Caco-2 (cell line): ENCODE data around the gene ARL14EPL. TPM values are rescaled to one million over a fixed set of nuclear protein-coding genes. Genes with fewer than 3 reads are reported as not detected.

Experiments used
- BruUV-seq: library from RNA; stranded (reverse); fragments of 400-500 nt; replicated peaks from 2 replicates; lab custom pipeline; 2021; lab: Mats Ljungman, UMichigan
- CTCF ChIA-PET: fragments of 300-600 bp; sonication (Branson Sonifier 250); formaldehyde crosslinking; loops from one replicate; lab custom pipeline; 2022; ENCODE audit warnings: antibody characterized with exemption; lab: Charles Lee
- POLR2A ChIA-PET: fragments of 300-600 bp; sonication (Branson Sonifier 250); formaldehyde crosslinking; loops from one replicate; lab custom pipeline; 2022; ENCODE audit warnings: antibody characterized with exemption; lab: Charles Lee
- DNase-seq, 2 experiments: peaks; one replicate each; pipeline versions ENCODE4 v3.0.0 to v3.0.0-alpha.2; 2020 to 2022
- H3K27me3 ChIP-seq: replicated peaks from 2 replicates; pipeline ENCODE4 v1.6.0; 2011; ENCODE audit warnings: low read length; ENCODE audit not compliant: control insufficient read depth, insufficient read depth
- H3K36me3 ChIP-seq: 2 replicates; pipeline ENCODE4 v1.5.1; 2011; ENCODE audit warnings: low read length; ENCODE audit not compliant: control insufficient read depth, insufficient read depth
- H3K4me1 ChIP-seq: fragments of 250-450 bp; sonication (Bioruptor Pico); 2 replicates; pipeline ENCODE4 v1.5.1; 2020; ENCODE audit warnings: mild to moderate bottlenecking
- H3K4me3 ChIP-seq: 2 replicates; pipeline ENCODE4 v1.5.1; 2011; ENCODE audit warnings: low read depth, mild to moderate bottlenecking, control low read depth, low read length
- H3K9me3 ChIP-seq: fragments of 250-450 bp; sonication (Bioruptor Pico); 2 replicates; pipeline ENCODE4 v1.5.1; 2020; ENCODE audit warnings: mild to moderate bottlenecking, moderate library complexity
- H3K27ac Mint-ChIP-seq: one replicate; pipeline ENCODE4 v1.8.0; 2022; ENCODE audit warnings: mixed read lengths; ENCODE audit not compliant: unreplicated experiment
- H3K27me3 Mint-ChIP-seq: one replicate; pipeline ENCODE4 v1.8.0; 2022; ENCODE audit warnings: mixed read lengths; ENCODE audit not compliant: insufficient read depth, unreplicated experiment
- H3K36me3 Mint-ChIP-seq: one replicate; pipeline ENCODE4 v1.8.0; 2022; ENCODE audit warnings: mild to moderate bottlenecking, mixed read lengths; ENCODE audit not compliant: insufficient read depth, unreplicated experiment
- H3K4me1 Mint-ChIP-seq: one replicate; pipeline ENCODE4 v1.8.0; 2022; ENCODE audit warnings: low read depth, mixed read lengths; ENCODE audit not compliant: unreplicated experiment
- H3K4me3 Mint-ChIP-seq: one replicate; pipeline ENCODE4 v1.8.0; 2022; ENCODE audit warnings: mild to moderate bottlenecking, moderate library complexity, mixed read lengths; ENCODE audit not compliant: unreplicated experiment
- H3K9me3 Mint-ChIP-seq: one replicate; pipeline ENCODE4 v1.8.0; 2022; ENCODE audit warnings: mixed read lengths; ENCODE audit not compliant: unreplicated experiment
- intact Hi-C: fragments of 100-400 bp; cut with micrococcal nuclease; formaldehyde crosslinking; loops from one replicate; pipeline ENCODE4 v1.10.0; 2022; ENCODE audit not compliant: unreplicated experiment
- total RNA-seq: library from RNA; stranded (reverse); gene quantifications from 2 replicates; pipeline ENCODE4 v1.2.3, GENCODE V29; 2022
- TF ChIP-seq, protein P1 (sequence below), 2 experiments: fragments of 200-600 bp in 1 of 2; IDR thresholded peaks; 1 replicate in 1 of 2; 2 replicates in 1 of 2; pipeline versions ENCODE4 v1.5.1 to v1.8.0; 2011 to 2022; ENCODE audit warnings: antibody characterized with exemption in 1 of 2, control low read depth in 1 of 2, inconsistent platforms in 1 of 2, low read depth in 1 of 2, low read length in 1 of 2, mild to moderate bottlenecking in 1 of 2, moderate library complexity in 1 of 2; ENCODE audit not compliant: insufficient read depth in 1 of 2, severe bottlenecking in 1 of 2, unreplicated experiment in 1 of 2

The ARL14EPL gene
- total RNA-seq, 1 experiment from 2014 or later = not detected

DNA sequence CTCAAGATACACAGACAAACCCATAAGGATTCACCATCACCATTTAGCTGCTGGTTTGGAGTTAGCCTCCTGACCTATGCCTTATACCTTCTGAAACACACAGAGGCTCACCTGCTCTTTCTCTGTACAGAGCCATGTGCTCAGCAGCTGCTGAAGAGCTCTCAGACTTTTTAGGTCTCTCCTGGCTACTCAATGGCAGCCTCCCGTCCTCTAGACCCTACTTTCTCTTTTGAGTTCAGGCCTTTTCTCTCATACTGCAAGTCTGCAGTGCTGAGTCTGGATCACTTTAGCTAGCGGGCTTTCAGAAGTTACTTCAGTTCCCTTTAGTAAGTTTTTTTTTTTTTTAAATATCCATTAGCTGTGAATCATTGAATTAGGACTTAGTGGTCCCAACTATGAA, 44.3 kb upstream of the ARL14EPL start:
- CTCF ChIA-PET = no interaction called here
- Mint-ChIP-seq H3K4me3 (no peak overlapping the region), H3K27me3 (peaks cover 18% of the 10 kb centered on the region), H3K4me1 (no peaks in the 10 kb centered on the region), H3K9me3 (no peaks in the 10 kb centered on the region), H3K27ac (no peak overlapping the region), H3K36me3 (no peaks in the 10 kb centered on the region)
- TF ChIP-seq, protein P1, sequence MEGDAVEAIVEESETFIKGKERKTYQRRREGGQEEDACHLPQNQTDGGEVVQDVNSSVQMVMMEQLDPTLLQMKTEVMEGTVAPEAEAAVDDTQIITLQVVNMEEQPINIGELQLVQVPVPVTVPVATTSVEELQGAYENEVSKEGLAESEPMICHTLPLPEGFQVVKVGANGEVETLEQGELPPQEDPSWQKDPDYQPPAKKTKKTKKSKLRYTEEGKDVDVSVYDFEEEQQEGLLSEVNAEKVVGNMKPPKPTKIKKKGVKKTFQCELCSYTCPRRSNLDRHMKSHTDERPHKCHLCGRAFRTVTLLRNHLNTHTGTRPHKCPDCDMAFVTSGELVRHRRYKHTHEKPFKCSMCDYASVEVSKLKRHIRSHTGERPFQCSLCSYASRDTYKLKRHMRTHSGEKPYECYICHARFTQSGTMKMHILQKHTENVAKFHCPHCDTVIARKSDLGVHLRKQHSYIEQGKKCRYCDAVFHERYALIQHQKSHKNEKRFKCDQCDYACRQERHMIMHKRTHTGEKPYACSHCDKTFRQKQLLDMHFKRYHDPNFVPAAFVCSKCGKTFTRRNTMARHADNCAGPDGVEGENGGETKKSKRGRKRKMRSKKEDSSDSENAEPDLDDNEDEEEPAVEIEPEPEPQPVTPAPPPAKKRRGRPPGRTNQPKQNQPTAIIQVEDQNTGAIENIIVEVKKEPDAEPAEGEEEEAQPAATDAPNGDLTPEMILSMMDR (IDR thresholded peaks at IDR 0.05; ENCODE audit: insufficient read depth in 1 of 2, low read depth in 1 of 2, low read length in 1 of 2, severe bottlenecking in 1 of 2, unreplicated experiment in 1 of 2) = no peak
- intact Hi-C loops = no loop called here
- no peak for DNase-seq
- BruUV-seq = no TSS peak
- Histone ChIP-seq H3K36me3 (no peaks in the 10 kb centered on the region), H3K4me3 (no peak overlapping the region), H3K27me3 (no peaks in the 10 kb centered on the region), H3K4me1 (no peaks in the 10 kb centered on the region), H3K9me3 (no peaks in the 10 kb centered on the region)
- POLR2A ChIA-PET = no interaction called here

DNA sequence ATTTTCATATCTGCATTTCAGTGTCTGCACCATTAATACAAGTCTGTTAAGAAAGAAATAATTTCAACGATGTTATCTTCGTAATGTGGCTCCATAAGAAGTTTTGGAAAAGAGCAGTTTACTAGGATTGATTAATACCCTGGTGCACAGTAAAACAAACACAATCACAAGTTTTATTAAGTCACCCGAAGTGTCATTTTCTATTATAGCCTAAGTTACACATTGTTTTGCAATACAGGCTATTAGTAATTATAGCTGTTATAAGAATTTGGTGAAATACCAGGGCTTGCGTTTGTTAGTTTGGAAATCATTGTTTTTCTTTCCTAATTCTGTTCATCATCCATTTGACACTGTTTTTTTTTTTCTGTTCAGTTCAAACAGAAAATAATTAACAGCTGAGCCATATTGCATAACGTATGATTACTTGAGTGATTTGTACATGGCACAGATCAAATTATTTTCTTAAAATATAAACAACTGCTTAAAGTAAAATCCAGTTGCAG, 39.4 kb upstream of the ARL14EPL start:
- no peak for DNase-seq

DNA sequence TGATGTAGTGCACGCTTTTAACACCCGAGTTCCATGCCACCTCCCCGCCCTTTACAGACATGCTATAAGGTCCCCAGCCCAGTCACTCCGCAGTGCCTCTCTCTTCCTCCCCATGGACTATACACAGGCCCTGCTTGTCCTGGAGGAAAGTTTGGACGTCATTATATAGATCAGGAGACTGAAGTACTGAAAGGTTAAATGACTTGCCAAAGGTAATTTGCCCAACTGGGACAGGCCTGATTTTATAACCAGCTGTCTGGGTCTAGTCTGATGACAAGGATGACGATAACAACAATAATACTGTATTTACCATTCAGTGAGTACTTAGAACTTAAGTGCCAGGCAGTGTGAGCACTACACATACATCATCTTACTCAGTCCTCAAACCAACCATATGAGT, 36.9 kb upstream of the ARL14EPL start:
- H3K9me3 ChIP-seq = no peaks in the 10 kb centered on the region
- no peak overlapping the region for H3K4me3 ChIP-seq
- TF ChIP-seq, protein P1 (IDR thresholded peaks at IDR 0.05; ENCODE audit: insufficient read depth in 1 of 2, low read depth in 1 of 2, low read length in 1 of 2, severe bottlenecking in 1 of 2, unreplicated experiment in 1 of 2) = no peak
- H3K9me3 Mint-ChIP-seq = no peaks in the 10 kb centered on the region
- no peak overlapping the region for H3K4me3 Mint-ChIP-seq
- peaks cover 15% of the 10 kb centered on the region for H3K27me3 Mint-ChIP-seq
- no TSS peak for BruUV-seq
- H3K36me3 ChIP-seq = no peaks in the 10 kb centered on the region
- no peaks in the 10 kb centered on the region for H3K4me1 Mint-ChIP-seq
- no peak for DNase-seq
- no peaks in the 10 kb centered on the region for H3K27me3 ChIP-seq
- H3K36me3 Mint-ChIP-seq = no peaks in the 10 kb centered on the region
- no peaks in the 10 kb centered on the region for H3K4me1 ChIP-seq
- ChIA-PET POLR2A (no interaction called here), CTCF (no interaction called here)
- no peak overlapping the region for H3K27ac Mint-ChIP-seq
- intact Hi-C loops = no loop called here

More for the DNA sequence above, 39.4 kb upstream of the ARL14EPL start:
- Histone ChIP-seq H3K9me3 (no peaks in the 10 kb centered on the region), H3K4me3 (no peak overlapping the region), H3K27me3 (no peaks in the 10 kb centered on the region), H3K4me1 (no peaks in the 10 kb centered on the region), H3K36me3 (no peaks in the 10 kb centered on the region)
- TF ChIP-seq, protein P1 (IDR thresholded peaks at IDR 0.05; ENCODE audit: insufficient read depth in 1 of 2, low read depth in 1 of 2, low read length in 1 of 2, severe bottlenecking in 1 of 2, unreplicated experiment in 1 of 2) = no peak
- no peaks in the 10 kb centered on the region for H3K9me3 Mint-ChIP-seq
- CTCF ChIA-PET = no interaction called here
- no peak overlapping the region for H3K4me3 Mint-ChIP-seq
- intact Hi-C loops = no loop called here
- POLR2A ChIA-PET = no interaction called here
- no TSS peak for BruUV-seq
- H3K36me3 Mint-ChIP-seq = no peaks in the 10 kb centered on the region
- no peak overlapping the region for H3K27ac Mint-ChIP-seq
- no peaks in the 10 kb centered on the region for H3K4me1 Mint-ChIP-seq
- H3K27me3 Mint-ChIP-seq = peaks cover 23% of the 10 kb centered on the region
